Gastroesophageal sphincter (tissue), 3 donors: ENCODE data around the gene APLF.

Source experiments
- EP300 ChIP-seq: sonication (generic); formaldehyde crosslinking; IDR thresholded peaks from one replicate; pipeline ENCODE4 v1.6.1; 2017; ENCODE audit warnings: antibody characterized with exemption, mild to moderate bottlenecking
- POLR2A ChIP-seq, 2 donors: fragments of 450-650 bp; IDR thresholded peaks; one replicate each; pipeline ENCODE4 v1.6.1; 2017; ENCODE audit warnings: antibody characterized with exemption in 2 of 2, mild to moderate bottlenecking in 2 of 2, moderate library complexity in 1 of 2
- POLR2AphosphoS5 ChIP-seq: sonication (generic); formaldehyde crosslinking; IDR thresholded peaks from one replicate; pipeline ENCODE4 v1.6.1; 2017; ENCODE audit warnings: antibody characterized with exemption
- TF ChIP-seq, protein P1 (sequence below), 4 experiments: fragments of 200-600 bp in 2 of 4; fragments of 450-650 bp in 2 of 4; sonication (generic) in 1 of 4; IDR thresholded peaks; one replicate each; pipeline ENCODE4 v1.5.1; 2017 to 2019; ENCODE audit warnings: antibody characterized with exemption in 4 of 4, mild to moderate bottlenecking in 2 of 4, moderate library complexity in 2 of 4

GRCh38 chr2:68428126-68428525, 39.3 kb upstream of the APLF start:
- TF ChIP-seq, protein P1, sequence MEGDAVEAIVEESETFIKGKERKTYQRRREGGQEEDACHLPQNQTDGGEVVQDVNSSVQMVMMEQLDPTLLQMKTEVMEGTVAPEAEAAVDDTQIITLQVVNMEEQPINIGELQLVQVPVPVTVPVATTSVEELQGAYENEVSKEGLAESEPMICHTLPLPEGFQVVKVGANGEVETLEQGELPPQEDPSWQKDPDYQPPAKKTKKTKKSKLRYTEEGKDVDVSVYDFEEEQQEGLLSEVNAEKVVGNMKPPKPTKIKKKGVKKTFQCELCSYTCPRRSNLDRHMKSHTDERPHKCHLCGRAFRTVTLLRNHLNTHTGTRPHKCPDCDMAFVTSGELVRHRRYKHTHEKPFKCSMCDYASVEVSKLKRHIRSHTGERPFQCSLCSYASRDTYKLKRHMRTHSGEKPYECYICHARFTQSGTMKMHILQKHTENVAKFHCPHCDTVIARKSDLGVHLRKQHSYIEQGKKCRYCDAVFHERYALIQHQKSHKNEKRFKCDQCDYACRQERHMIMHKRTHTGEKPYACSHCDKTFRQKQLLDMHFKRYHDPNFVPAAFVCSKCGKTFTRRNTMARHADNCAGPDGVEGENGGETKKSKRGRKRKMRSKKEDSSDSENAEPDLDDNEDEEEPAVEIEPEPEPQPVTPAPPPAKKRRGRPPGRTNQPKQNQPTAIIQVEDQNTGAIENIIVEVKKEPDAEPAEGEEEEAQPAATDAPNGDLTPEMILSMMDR (IDR thresholded peaks at IDR 0.05), result no peak
- no peak for TF ChIP-seq POLR2A (IDR thresholded peaks at IDR 0.05)
- TF ChIP-seq EP300, result no peak
- TF ChIP-seq POLR2AphosphoS5, result no peak
